Parathyroid adenoma (tissue), 2 donors: ENCODE results near the gene TRAPPC11.

Experiments used
- H2AFZ ChIP-seq: fragments of 300-600 bp; sonication (generic); one replicate; pipeline ENCODE4 v1.7.0; 2017; ENCODE audit warnings: antibody characterized with exemption, mild to moderate bottlenecking
- H3K27ac ChIP-seq: fragments of 300-600 bp; sonication (generic); one replicate; pipeline ENCODE4 v1.7.0; 2017
- H3K27me3 ChIP-seq: fragments of 300-600 bp; sonication (generic); one replicate; pipeline ENCODE4 v1.7.0; 2017; ENCODE audit warnings: low read length; ENCODE audit not compliant: control insufficient read depth, insufficient read depth
- H3K36me3 ChIP-seq: fragments of 300-600 bp; sonication (generic); one replicate; pipeline ENCODE4 v1.7.0; 2017; ENCODE audit warnings: low read length; ENCODE audit not compliant: control insufficient read depth, insufficient read depth
- H3K4me1 ChIP-seq: fragments of 300-600 bp; sonication (generic); one replicate; pipeline ENCODE4 v1.7.0; 2017; ENCODE audit warnings: control low read depth
- H3K4me2 ChIP-seq: fragments of 300-600 bp; sonication (generic); one replicate; pipeline ENCODE4 v1.7.0; 2017; ENCODE audit warnings: low read length
- H3K4me3 ChIP-seq: fragments of 300-600 bp; sonication (generic); one replicate; pipeline ENCODE4 v1.7.0; 2017; ENCODE audit warnings: low read depth, low read length
- H3K79me2 ChIP-seq: fragments of 300-600 bp; sonication (generic); one replicate; pipeline ENCODE4 v1.7.0; 2017; ENCODE audit warnings: control low read depth
- H3K9ac ChIP-seq: fragments of 300-600 bp; sonication (generic); one replicate; pipeline ENCODE4 v1.7.0; 2017; ENCODE audit warnings: mild to moderate bottlenecking
- H3K9me3 ChIP-seq: fragments of 300-600 bp; sonication (generic); one replicate; pipeline ENCODE4 v1.7.0; 2017; ENCODE audit warnings: low read length; ENCODE audit not compliant: control insufficient read depth
- TF ChIP-seq, protein P1 (sequence below): fragments of 300-600 bp; sonication (generic); IDR thresholded peaks from one replicate; pipeline ENCODE4 v1.7.0; 2017; ENCODE audit warnings: antibody characterized with exemption, mild to moderate bottlenecking
- donor health status: primary hyperparathyroidism.

Gene TRAPPC11

GRCh38 chr4:183657564-183657963 lies 1.5 kb upstream of the TRAPPC11 start:
- Histone ChIP-seq H3K27ac (no peak overlapping the region), H3K9ac (no peak overlapping the region), H3K79me2 (no peaks in the 10 kb centered on the region), H3K9me3 (no peaks in the 10 kb centered on the region), H3K4me2 (no peak overlapping the region), H3K4me3 (no peak overlapping the region), H3K4me1 (no peaks in the 10 kb centered on the region), H3K27me3 (no peaks in the 10 kb centered on the region), H3K36me3 (no peaks in the 10 kb centered on the region), H2AFZ (no peak overlapping the region)
- TF ChIP-seq, protein P1, sequence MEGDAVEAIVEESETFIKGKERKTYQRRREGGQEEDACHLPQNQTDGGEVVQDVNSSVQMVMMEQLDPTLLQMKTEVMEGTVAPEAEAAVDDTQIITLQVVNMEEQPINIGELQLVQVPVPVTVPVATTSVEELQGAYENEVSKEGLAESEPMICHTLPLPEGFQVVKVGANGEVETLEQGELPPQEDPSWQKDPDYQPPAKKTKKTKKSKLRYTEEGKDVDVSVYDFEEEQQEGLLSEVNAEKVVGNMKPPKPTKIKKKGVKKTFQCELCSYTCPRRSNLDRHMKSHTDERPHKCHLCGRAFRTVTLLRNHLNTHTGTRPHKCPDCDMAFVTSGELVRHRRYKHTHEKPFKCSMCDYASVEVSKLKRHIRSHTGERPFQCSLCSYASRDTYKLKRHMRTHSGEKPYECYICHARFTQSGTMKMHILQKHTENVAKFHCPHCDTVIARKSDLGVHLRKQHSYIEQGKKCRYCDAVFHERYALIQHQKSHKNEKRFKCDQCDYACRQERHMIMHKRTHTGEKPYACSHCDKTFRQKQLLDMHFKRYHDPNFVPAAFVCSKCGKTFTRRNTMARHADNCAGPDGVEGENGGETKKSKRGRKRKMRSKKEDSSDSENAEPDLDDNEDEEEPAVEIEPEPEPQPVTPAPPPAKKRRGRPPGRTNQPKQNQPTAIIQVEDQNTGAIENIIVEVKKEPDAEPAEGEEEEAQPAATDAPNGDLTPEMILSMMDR = no peak

DNA sequence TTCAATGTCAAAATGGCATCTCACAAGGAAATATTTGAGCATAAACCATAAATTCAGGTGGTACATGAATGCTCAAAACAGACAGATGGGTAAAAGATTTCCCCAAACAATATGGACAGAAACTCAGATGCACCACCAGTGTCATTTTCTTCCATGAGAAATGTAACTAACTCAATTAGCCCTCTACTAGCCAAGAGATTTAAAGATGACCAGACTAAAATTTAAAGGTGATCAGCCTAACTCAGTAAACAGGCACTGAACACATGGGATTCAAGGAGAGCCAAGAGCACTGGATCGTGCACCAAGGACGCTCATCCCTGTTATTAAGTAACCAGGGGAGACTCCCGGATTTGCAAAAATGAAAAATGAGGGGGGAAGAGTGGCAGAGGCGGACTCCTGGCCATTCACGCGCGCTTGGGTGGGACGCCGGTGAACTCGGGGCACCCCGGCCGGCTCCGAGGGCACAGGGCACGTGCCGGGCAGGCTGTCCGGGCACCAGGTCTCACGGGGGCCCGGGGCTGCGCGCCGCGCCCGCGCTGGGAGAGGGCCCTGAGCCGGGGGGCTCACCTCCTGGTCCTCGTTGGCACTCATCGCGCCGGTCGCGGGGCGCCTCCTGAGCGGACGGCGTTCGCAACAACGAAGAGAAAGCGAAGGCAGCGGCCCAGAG lies 598 bp upstream of the TRAPPC11 start:
- peak overlapping the region; percentile 71 for H3K4me3 ChIP-seq
- H3K27me3 ChIP-seq = no peaks in the 10 kb centered on the region
- peak overlapping the region; percentile 53 for H3K27ac ChIP-seq
- no peaks in the 10 kb centered on the region for H3K4me1 ChIP-seq
- H2AFZ ChIP-seq = peak overlapping the region; percentile 89
- no peak overlapping the region for H3K9ac ChIP-seq
- H3K36me3 ChIP-seq = no peaks in the 10 kb centered on the region
- H3K79me2 ChIP-seq = no peaks in the 10 kb centered on the region
- TF ChIP-seq, protein P1 = no peak
- H3K4me2 ChIP-seq = peak overlapping the region; percentile 77
- H3K9me3 ChIP-seq = no peaks in the 10 kb centered on the region

GRCh38 chr4:183659872-183660242 lies 764 bp downstream of the TRAPPC11 start:
- Histone ChIP-seq H3K4me2 (peak overlapping the region; percentile 60), H3K36me3 (no peaks in the 10 kb centered on the region), H3K79me2 (no peaks in the 10 kb centered on the region), H3K9me3 (no peaks in the 10 kb centered on the region), H3K27ac (peak overlapping the region; percentile 53), H3K9ac (no peak overlapping the region), H3K4me3 (peak overlapping the region; percentile 71), H3K4me1 (no peaks in the 10 kb centered on the region), H3K27me3 (no peaks in the 10 kb centered on the region), H2AFZ (peak overlapping the region; percentile 89)
- TF ChIP-seq, protein P1 = no peak

DNA sequence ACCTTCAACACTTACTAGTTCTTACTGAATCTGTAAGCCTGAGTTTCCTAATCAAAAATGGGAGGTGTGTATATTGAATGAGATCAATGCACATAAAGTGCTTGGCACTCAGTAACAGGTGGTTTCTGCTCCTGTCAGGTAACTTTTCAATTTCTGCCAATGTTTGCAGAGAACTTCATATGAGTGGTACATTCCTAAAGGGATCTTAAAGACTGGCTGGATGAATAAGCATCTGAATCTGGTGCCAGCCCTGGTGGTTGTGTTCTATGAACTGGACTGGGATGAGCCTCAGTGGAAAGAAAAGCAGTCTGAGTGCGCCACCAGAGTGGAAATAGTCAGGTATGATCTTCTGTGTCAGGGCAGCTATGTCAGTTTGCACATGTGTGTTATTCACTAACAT lies 7.0 kb downstream of the TRAPPC11 start:
- Histone ChIP-seq H3K9ac (no peak overlapping the region), H3K4me2 (no peak overlapping the region), H3K9me3 (no peaks in the 10 kb centered on the region), H3K79me2 (no peaks in the 10 kb centered on the region), H2AFZ (no peak overlapping the region), H3K27ac (no peak overlapping the region), H3K4me3 (no peak overlapping the region), H3K36me3 (no peaks in the 10 kb centered on the region), H3K4me1 (no peaks in the 10 kb centered on the region), H3K27me3 (no peaks in the 10 kb centered on the region)
- TF ChIP-seq, protein P1 = no peak

DNA sequence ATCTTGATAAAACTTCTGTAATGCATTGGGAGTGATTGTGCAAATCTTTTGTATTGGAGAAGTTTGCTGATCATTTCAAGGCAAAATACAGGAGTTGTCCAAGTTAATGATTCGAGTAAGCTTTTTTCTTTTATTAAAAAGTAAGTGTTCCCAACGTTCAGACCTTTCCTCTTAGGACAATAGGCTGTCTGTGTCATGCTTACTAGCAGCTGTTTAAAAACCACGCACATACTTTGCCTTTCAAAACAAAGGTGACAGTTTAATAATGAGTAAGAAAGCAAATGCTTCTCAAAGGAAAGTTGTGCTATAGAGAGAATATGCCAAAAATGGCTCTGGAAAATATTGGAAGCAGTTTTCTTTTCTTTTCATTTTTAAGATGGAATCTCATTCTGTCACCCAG lies 11.2 kb downstream of the TRAPPC11 start:
- Histone ChIP-seq H2AFZ (no peak overlapping the region), H3K4me3 (no peak overlapping the region), H3K27ac (no peak overlapping the region), H3K27me3 (no peaks in the 10 kb centered on the region), H3K4me2 (no peak overlapping the region), H3K36me3 (no peaks in the 10 kb centered on the region), H3K9ac (no peak overlapping the region), H3K79me2 (no peaks in the 10 kb centered on the region), H3K9me3 (no peaks in the 10 kb centered on the region), H3K4me1 (no peaks in the 10 kb centered on the region)
- TF ChIP-seq, protein P1 = no peak
